Stimulated activated CD8-positive, alpha-beta memory T cell treated with anti-CD3 and anti-CD28 coated beads, Interleukin-2, amount 100 ng/mL, for 48 hours (primary cell): ENCODE data around the gene FYTTD1.

Experiments
- DNase-seq, 2 donors: peaks; one replicate each; pipeline ENCODE4 v3.0.0-alpha.2; 2020; ENCODE audit warnings: low read depth in 2 of 2

The FYTTD1 gene

GRCh38 chr3:197791892-197792647 lies 42.4 kb downstream of the FYTTD1 start:
- DNase-seq, result no peak

GRCh38 chr3:197793247-197793646 lies 43.6 kb downstream of the FYTTD1 start:
- DNase-seq, result no peak

- DNase-seq, result no peak
Measured at GRCh38 chr3:197794115-197794514, 44.4 kb downstream of the FYTTD1 start.

GRCh38 chr3:197795200-197795599 lies 45.5 kb downstream of the FYTTD1 start:
- no peak for DNase-seq

- no peak for DNase-seq
Measured at GRCh38 chr3:197796087-197796486, 46.4 kb downstream of the FYTTD1 start.

- no peak for DNase-seq
Measured at GRCh38 chr3:197798863-197799262, 49.2 kb downstream of the FYTTD1 start.

GRCh38 chr3:197800379-197800778 lies 50.7 kb downstream of the FYTTD1 start:
- DNase-seq, result no peak

GRCh38 chr3:197801891-197802778 lies 52.5 kb downstream of the FYTTD1 start:
- DNase-seq, result no peak

GRCh38 chr3:197802779-197803459 lies 53.2 kb downstream of the FYTTD1 start:
- no peak for DNase-seq

GRCh38 chr3:197804511-197804910 lies 54.8 kb downstream of the FYTTD1 start:
- DNase-seq, result no peak

GRCh38 chr3:197807969-197808587 lies 58.4 kb downstream of the FYTTD1 start:
- no peak for DNase-seq

GRCh38 chr3:197809356-197810020 lies 59.8 kb downstream of the FYTTD1 start:
- DNase-seq, result no peak

GRCh38 chr3:197810901-197811300 lies 61.2 kb downstream of the FYTTD1 start:
- no peak for DNase-seq

- no peak for DNase-seq
Measured at GRCh38 chr3:197811343-197811742, 61.7 kb downstream of the FYTTD1 start.

- no peak for DNase-seq
Measured at GRCh38 chr3:197814372-197814771, 64.7 kb downstream of the FYTTD1 start.

GRCh38 chr3:197820550-197821335 lies 71.1 kb downstream of the FYTTD1 start:
- no peak for DNase-seq

- DNase-seq, result no peak
Measured at GRCh38 chr3:197829397-197830045, 79.8 kb downstream of the FYTTD1 start.

GRCh38 chr3:197830308-197830966 lies 80.8 kb downstream of the FYTTD1 start:
- no peak for DNase-seq

GRCh38 chr3:197830967-197831313 lies 81.3 kb downstream of the FYTTD1 start:
- no peak for DNase-seq
